Pancreas (tissue), 10 donors: ENCODE results near the gene MYO9A. TPM values are rescaled to one million over a fixed set of nuclear protein-coding genes. Genes with fewer than 3 reads are reported as not detected.
"Not testable (repeated sequence)": the region's sequence is repeated elsewhere in the genome, so short reads cannot be mapped to it uniquely, and the experiment has no call there.

Experiments
- ATAC-seq, 4 donors: fragments of 200-7000 bp; cut with Tn5 transposase; one replicate each; pipeline versions ENCODE4 v1.8.0 to v1.9.1; 2020; ENCODE audit warnings: mild to moderate bottlenecking in 4 of 4, moderate library complexity in 4 of 4
- DNase-seq, 6 donors: peaks; one replicate each; pipeline ENCODE4 v3.0.0-alpha.2; 2020
- FAIRE-seq: peaks from 2 replicates; lab custom pipeline; 2012; peaks lifted over from hg19 to GRCh38; lab: Jason Lieb, UNC
- H3K27ac ChIP-seq, 4 donors: fragments of 200-600 bp; sonication (generic); 1 replicate in 3 of 4; 2 replicates in 1 of 4; pipeline versions ENCODE4 v1.5.0 to v1.8.0; 2020
- H3K27me3 ChIP-seq, 4 donors: fragments of 200-600 bp; one replicate each; pipeline ENCODE4 v1.8.0; 2021
- H3K36me3 ChIP-seq, 3 donors: fragments of 200-600 bp; sonication (generic) in 1 of 3; one replicate each; pipeline versions ENCODE4 v1.5.0 to v1.8.0; 2020 to 2021
- H3K4me1 ChIP-seq, 3 donors: fragments of 200-600 bp; one replicate each; pipeline ENCODE4 v1.8.0; 2021
- H3K4me3 ChIP-seq, 4 donors: fragments of 200-600 bp; sonication (generic) in 2 of 4; one replicate each; pipeline versions ENCODE4 v1.5.0 to v1.8.0; 2020 to 2021
- H3K9me3 ChIP-seq, 4 donors: fragments of 200-600 bp; one replicate each; pipeline ENCODE4 v1.8.0; 2021
- CTCF ChIP-seq, 4 donors: fragments of 200-600 bp; sonication (generic) in 3 of 4; IDR thresholded peaks; one replicate each; pipeline versions ENCODE4 v1.5.0 to v1.8.0; 2021; ENCODE audit warnings: antibody characterized with exemption in 4 of 4
- WGBS, 2 donors: extraction: QIAGEN DNeasy Blood & Tissue Kit; methylation state at CpG; one replicate each; pipeline ENCODE4 v1.1.7; 2013; 5-methylcytosine and 5-hydroxymethylcytosine counted together
- intact Hi-C, 3 donors: fragments of 100-400 bp; cut with DNase I; formaldehyde crosslinking; loops; one replicate each; pipeline versions ENCODE4 v1.11.1 to v1.14.2; 2022
- polyA plus RNA-seq, 2 donors: library from polyadenylated mRNA; stranded (reverse); fragments of 200-250 nt; gene quantifications; one replicate each; pipeline ENCODE4 v1.2.3, GENCODE V29; 2013
- total RNA-seq, 6 donors: library from RNA; stranded (reverse); fragmentation: NEBNext Ultra II Directional in 4 of 6; extraction: Animal tissue kit (Norgen Biotek cat#: 25700) in 4 of 6; gene quantifications; one replicate each; pipeline versions ENCODE4 v1.2.1 to v1.2.4, GENCODE V29; 2021 to 2023
- donor health status: healthy with polysubstance abuse.
- donor health status: DM: no; HTN: no; CAD: no; lungs with moderate emphysema.
- donor health status: DM: no; HTN: no; CAD: no.
- donor health status: control.
- donor health status: control.
- donor health status: Bipolar disorder and iron deficiency.
- donor health status: DM: yes; HTN: yes; CAD: no.
- donor health status: DM: no; HTN: no; CAD: no.
- donor health status: DM: no; HTN: no; CAD: no.
- donor health status: DM: yes; HTN: yes; CAD: no.

The MYO9A gene
- total and polyA plus RNA-seq, 8 donors, result 1.2 to 21.0 (median 7.8) TPM

GRCh38 chr15:71880276-71880675 is 237.7 kb downstream of the MYO9A start:
- Histone ChIP-seq H3K27me3 (no peaks in the 10 kb centered on the region), H3K9me3 (no peaks in the 10 kb centered on the region), H3K27ac (no peak overlapping the region), H3K4me1 (no peaks in the 10 kb centered on the region), H3K4me3 (no peak overlapping the region), H3K36me3 (no peaks in the 10 kb centered on the region)
- intact Hi-C loops, result no loop called here
- ATAC-seq (no peak), FAIRE-seq (no peak), DNase-seq (no peak)
- no peak for TF ChIP-seq CTCF (IDR thresholded peaks at IDR 0.05)
- WGBS, 2 donors, result 86 to 88% methylated on average over 6 of the region's 6 CpGs

- no peak for FAIRE-seq
- H3K4me1 ChIP-seq, result no peaks in the 10 kb centered on the region
- WGBS, 2 donors, result 92 to 94% methylated on average over 3 of the region's 3 CpGs
Measured at GRCh38 chr15:71874245-71874644, 243.7 kb downstream of the MYO9A start.

GRCh38 chr15:71858232-71858631 is 259.7 kb downstream of the MYO9A start:
- not testable (repeated sequence) for FAIRE-seq
- WGBS, 2 donors, result 94 to 97% methylated on average over 4 of the region's 4 CpGs

More at GRCh38 chr15:71874245-71874644, 243.7 kb downstream of the MYO9A start:
- intact Hi-C loops, result no loop called here
- DNase-seq (no peak), ATAC-seq (no peak)
- no peak overlapping the region for H3K27ac ChIP-seq
- no peaks in the 10 kb centered on the region for H3K36me3 ChIP-seq
- TF ChIP-seq CTCF (IDR thresholded peaks at IDR 0.05), result no peak
- no peaks in the 10 kb centered on the region for H3K9me3 ChIP-seq
- no peak overlapping the region for H3K4me3 ChIP-seq
- no peaks in the 10 kb centered on the region for H3K27me3 ChIP-seq

GRCh38 chr15:71853543-71853942 is 264.4 kb downstream of the MYO9A start:
- Histone ChIP-seq H3K27me3 (no peaks in the 10 kb centered on the region), H3K27ac (no peak overlapping the region), H3K36me3 (peaks cover 0 to 7% (median 0%) of the 10 kb centered on the region in 3 donors), H3K9me3 (no peaks in the 10 kb centered on the region), H3K4me3 (no peak overlapping the region), H3K4me1 (no peaks in the 10 kb centered on the region)
- no peak for TF ChIP-seq CTCF (IDR thresholded peaks at IDR 0.05)
- DNase-seq (no peak), FAIRE-seq (no peak), ATAC-seq (no peak)
- intact Hi-C loops, result no loop called here
- 93 to 95% methylated on average over 1 of the region's 1 CpG for WGBS, 2 donors

More at GRCh38 chr15:71858232-71858631, 259.7 kb downstream of the MYO9A start:
- H3K4me1 ChIP-seq, DNase-seq, H3K4me3 ChIP-seq, H3K27me3 ChIP-seq, intact Hi-C loops, ATAC-seq, H3K36me3 ChIP-seq, H3K27ac ChIP-seq, H3K9me3 ChIP-seq: not testable (repeated sequence)

GRCh38 chr15:71844916-71845315 is 273.0 kb downstream of the MYO9A start:
- H3K9me3 ChIP-seq, result no peaks in the 10 kb centered on the region
- H3K36me3 ChIP-seq, result peaks cover 0 to 9% (median 0%) of the 10 kb centered on the region in 3 donors
- intact Hi-C loops, result no loop called here
- H3K4me1 ChIP-seq, result no peaks in the 10 kb centered on the region
- no peaks in the 10 kb centered on the region for H3K27me3 ChIP-seq
- H3K4me3 ChIP-seq, result no peak overlapping the region
- 90 to 91% methylated on average over 2 of the region's 2 CpGs for WGBS, 2 donors
- DNase-seq (no peak), FAIRE-seq (no peak), ATAC-seq (no peak)
- no peak for TF ChIP-seq CTCF (IDR thresholded peaks at IDR 0.05)
- H3K27ac ChIP-seq, result no peak overlapping the region
